ENCODE data around the gene SCGB1C2.

Gene SCGB1C2

DNA sequence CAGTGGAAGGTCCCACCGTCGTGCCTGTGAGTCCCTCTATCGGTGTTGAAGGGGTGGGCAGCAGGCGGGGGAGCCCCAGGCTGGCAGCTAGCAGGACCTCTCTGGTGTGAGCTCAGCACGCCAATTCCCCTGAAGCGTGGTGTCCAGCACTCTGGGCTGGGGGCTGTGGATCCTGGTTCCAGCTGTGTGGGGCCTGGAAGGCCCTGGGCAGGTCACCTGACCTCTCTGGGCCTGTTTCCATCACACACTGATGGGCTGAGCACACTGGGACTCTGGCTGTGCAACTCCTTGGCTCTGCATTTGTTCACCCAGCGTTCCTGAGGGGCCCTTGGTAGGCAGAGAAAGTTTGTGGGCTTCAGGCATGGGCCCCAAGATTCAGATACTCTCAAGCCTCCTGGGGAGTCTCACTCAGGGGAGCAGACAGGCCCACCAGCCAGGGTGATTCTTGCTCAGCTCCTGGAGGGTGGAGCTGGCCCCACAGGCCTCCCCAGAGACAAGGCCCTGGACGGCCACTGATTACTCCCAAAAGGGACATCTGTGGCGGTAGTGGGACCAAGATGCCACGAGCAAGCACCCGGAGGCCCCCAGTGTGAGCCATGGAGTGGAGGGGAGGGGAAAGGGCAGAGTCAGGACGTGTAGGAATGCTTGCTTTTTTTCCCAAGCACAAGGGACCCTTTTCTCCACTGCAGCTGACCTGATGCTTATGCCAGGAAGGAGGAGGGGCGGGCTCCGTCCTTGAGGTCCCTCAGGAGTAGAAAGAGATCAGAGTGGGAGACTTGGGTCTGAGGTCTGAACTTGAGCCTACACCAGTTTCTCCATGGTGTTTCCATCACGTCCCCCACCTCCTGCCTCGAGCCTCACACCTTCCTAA, 8.5 kb downstream of the SCGB1C2 start:
- no peaks in the 10 kb centered on the region for H3K9me3 Mint-ChIP-seq
- H3K4me1 Mint-ChIP-seq (ENCODE audit: low read depth) = peaks cover 2% of the 10 kb centered on the region
- H3K4me3 Mint-ChIP-seq = no peak overlapping the region
- no peaks in the 10 kb centered on the region for H3K27me3 Mint-ChIP-seq (ENCODE audit: low read depth)
- no peaks in the 10 kb centered on the region for H3K36me3 Mint-ChIP-seq (ENCODE audit: low read depth)
- H3K27ac Mint-ChIP-seq = no peak overlapping the region

- no peaks in the 10 kb centered on the region for H3K36me3 Mint-ChIP-seq (ENCODE audit: low read depth)
- no peaks in the 10 kb centered on the region for H3K27me3 Mint-ChIP-seq (ENCODE audit: low read depth)
- H3K9me3 Mint-ChIP-seq = no peaks in the 10 kb centered on the region
- peaks cover 2% of the 10 kb centered on the region for H3K4me1 Mint-ChIP-seq (ENCODE audit: low read depth)
- H3K4me3 Mint-ChIP-seq = no peak overlapping the region
- no peak overlapping the region for H3K27ac Mint-ChIP-seq
Observed at GRCh38 chr17:146546-146945, 9.2 kb downstream of the SCGB1C2 start.

DNA sequence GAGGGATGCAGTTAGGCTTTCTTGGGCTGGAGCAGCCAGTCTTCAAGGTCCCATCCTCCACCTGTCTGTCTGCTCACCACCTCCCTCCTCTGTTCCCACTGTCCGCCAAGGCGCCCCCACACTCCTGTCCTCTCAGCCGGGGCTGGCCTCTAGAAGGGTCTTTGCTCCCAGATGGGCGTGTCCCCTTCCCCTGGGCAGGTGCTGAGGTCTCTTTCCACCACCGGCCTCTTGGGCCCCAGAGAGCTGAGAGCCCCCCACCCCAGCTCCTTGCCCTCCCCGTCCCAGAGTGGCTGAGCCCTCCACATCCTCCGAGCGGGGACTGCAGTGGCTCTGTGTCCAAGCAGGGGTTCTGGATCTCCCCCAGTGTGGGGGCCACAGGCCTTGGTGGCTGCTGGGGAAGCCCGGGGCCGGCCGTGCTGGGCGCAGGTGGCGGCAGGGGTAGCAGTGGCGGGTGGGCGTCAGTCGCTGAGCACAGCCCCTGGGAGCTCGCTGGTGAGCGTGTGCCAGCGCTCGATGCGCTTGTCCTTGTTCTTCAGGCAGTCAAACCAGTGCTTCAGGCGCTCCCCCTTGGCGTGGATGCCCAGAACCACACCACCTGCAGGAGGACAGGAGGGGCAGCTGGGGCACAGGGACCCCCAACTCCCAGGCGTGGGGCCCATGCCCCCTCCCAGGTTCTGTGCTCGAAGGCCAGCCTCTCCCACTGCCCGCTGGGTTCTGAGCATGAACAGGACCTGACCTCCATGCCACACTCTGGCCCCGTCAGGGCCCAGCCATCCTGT, 9.8 kb downstream of the SCGB1C2 start:
- H3K27ac Mint-ChIP-seq = no peak overlapping the region

GRCh38 chr17:147796-148740, 10.7 kb downstream of the SCGB1C2 start:
- H3K36me3 Mint-ChIP-seq (ENCODE audit: low read depth) = no peaks in the 10 kb centered on the region
- no peaks in the 10 kb centered on the region for H3K9me3 Mint-ChIP-seq
- no peak overlapping the region for H3K27ac Mint-ChIP-seq
- no peaks in the 10 kb centered on the region for H3K27me3 Mint-ChIP-seq (ENCODE audit: low read depth)
- no peak overlapping the region for H3K4me3 Mint-ChIP-seq
- peaks cover 2% of the 10 kb centered on the region for H3K4me1 Mint-ChIP-seq (ENCODE audit: low read depth)

More for the DNA sequence above, 9.8 kb downstream of the SCGB1C2 start:
- Mint-ChIP-seq H3K27me3 (ENCODE audit: low read depth) (no peaks in the 10 kb centered on the region), H3K4me1 (ENCODE audit: low read depth) (peaks cover 2% of the 10 kb centered on the region), H3K9me3 (no peaks in the 10 kb centered on the region), H3K4me3 (no peak overlapping the region), H3K36me3 (ENCODE audit: low read depth) (no peaks in the 10 kb centered on the region)

- no peaks in the 10 kb centered on the region for H3K4me1 Mint-ChIP-seq (ENCODE audit: low read depth)
- no peaks in the 10 kb centered on the region for H3K36me3 Mint-ChIP-seq (ENCODE audit: low read depth)
- H3K27me3 Mint-ChIP-seq (ENCODE audit: low read depth) = no peaks in the 10 kb centered on the region
- H3K9me3 Mint-ChIP-seq = no peaks in the 10 kb centered on the region
- H3K4me3 Mint-ChIP-seq = no peak overlapping the region
- H3K27ac Mint-ChIP-seq = no peak overlapping the region
Observed at GRCh38 chr17:148757-149156, 11.4 kb downstream of the SCGB1C2 start.

DNA sequence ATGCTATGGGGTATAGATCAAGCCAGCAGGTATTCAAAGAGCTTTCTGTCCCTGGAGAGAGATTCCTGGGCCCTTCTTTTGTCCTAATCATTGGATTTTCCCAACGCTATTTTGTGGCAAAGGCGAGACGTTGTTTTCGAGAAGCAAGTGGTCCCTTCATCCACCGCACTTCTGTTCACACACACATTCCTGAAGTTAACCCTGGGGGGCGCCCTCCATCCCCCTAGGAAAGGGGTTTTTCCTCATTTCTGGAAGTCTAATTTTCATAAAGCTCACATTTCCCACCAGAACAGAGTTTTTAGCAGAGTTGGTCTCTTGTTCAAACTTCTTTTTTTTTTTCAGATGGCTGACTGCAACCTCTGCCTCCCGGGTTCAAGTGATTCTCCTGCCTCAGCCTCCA, 11.9 kb downstream of the SCGB1C2 start:
- Mint-ChIP-seq H3K9me3 (no peaks in the 10 kb centered on the region), H3K4me1 (ENCODE audit: low read depth) (no peaks in the 10 kb centered on the region), H3K27ac (no peak overlapping the region), H3K4me3 (no peak overlapping the region), H3K36me3 (ENCODE audit: low read depth) (no peaks in the 10 kb centered on the region), H3K27me3 (ENCODE audit: low read depth) (no peaks in the 10 kb centered on the region)

DNA sequence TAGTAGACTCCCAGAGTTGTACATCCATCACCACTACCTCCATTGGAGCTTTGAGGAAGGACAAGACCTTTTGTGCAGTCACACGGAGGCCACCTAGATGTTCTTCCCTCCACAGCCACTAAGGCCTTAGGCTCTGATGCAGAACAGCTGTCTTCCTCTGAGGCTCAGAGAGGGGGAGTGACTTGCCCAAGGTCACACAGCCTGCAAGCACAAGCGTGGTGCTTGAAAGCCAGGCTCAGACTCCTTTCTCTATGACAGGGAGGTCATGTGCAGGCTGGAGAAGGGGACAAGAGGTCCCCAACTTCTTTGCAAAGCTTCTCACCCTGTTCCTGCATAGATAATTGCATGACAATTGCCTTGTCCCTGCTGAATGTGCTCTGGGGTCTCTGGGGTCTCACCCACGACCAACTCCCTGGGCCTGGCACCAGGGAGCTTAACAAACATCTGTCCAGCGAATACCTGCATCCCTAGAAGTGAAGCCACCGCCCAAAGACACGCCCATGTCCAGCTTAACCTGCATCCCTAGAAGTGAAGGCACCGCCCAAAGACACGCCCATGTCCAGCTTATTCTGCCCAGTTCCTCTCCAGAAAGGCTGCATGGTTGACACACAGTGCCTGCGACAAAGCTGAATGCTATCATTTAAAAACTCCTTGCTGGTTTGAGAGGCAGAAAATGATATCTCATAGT, 12.7 kb downstream of the SCGB1C2 start:
- Mint-ChIP-seq H3K4me3 (no peak overlapping the region), H3K27me3 (ENCODE audit: low read depth) (no peaks in the 10 kb centered on the region), H3K4me1 (ENCODE audit: low read depth) (no peaks in the 10 kb centered on the region), H3K36me3 (ENCODE audit: low read depth) (no peaks in the 10 kb centered on the region), H3K9me3 (no peaks in the 10 kb centered on the region), H3K27ac (no peak overlapping the region)

- no peaks in the 10 kb centered on the region for H3K36me3 Mint-ChIP-seq (ENCODE audit: low read depth)
- H3K9me3 Mint-ChIP-seq = no peaks in the 10 kb centered on the region
- H3K27ac Mint-ChIP-seq = no peak overlapping the region
- no peaks in the 10 kb centered on the region for H3K4me1 Mint-ChIP-seq (ENCODE audit: low read depth)
- H3K27me3 Mint-ChIP-seq (ENCODE audit: low read depth) = no peaks in the 10 kb centered on the region
- H3K4me3 Mint-ChIP-seq = no peak overlapping the region
Observed at GRCh38 chr17:151004-151403, 13.6 kb downstream of the SCGB1C2 start.

DNA sequence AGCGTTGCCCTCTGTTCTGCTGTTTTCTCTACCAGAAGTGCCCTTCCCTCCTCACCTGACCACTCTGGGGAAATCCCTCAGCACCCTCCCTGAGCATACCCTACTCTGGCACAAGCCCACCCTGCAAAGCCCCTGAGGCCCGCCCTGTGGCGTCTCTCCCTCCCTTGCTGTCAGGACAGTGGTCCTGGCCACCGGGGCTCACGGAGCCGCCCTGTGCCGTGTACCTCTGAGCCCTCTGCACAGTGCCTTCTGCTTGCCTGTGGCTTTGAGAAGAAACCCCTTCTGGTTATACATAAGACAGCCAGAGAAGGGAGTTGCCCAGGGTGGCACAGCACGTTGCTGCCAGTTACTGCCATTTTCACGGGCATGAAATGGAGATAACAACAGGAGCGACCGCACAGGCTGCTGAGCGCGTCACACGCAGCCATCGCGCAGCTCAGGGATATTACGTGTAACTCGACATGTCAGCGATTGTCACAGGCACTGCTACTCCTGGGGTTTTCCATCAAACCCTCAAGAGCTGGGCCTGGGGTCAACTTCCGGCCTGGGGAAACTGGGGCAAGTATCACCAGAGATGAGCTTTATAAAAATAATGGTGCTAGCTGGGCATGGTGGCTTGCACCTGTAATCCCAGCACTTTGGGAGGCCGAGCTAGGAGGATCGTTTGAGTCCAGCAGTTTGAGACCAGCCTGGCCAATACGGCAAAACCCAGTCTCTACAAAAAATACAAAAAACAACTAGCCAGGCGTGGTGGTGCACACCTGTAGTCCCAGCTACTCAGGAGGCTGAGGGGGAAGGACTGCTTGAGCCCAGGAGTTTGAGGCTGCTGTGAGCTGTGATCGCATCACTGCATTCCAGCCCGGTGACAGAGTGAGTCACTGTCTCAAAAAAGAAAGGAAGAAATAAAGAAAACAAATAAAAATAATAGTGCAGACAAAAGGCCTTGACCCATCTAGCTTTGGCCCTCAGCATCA, 14.8 kb downstream of the SCGB1C2 start:
- H3K27me3 Mint-ChIP-seq (ENCODE audit: low read depth) = no peaks in the 10 kb centered on the region
- H3K9me3 Mint-ChIP-seq = no peaks in the 10 kb centered on the region
- H3K4me1 Mint-ChIP-seq (ENCODE audit: low read depth) = no peaks in the 10 kb centered on the region
- no peaks in the 10 kb centered on the region for H3K36me3 Mint-ChIP-seq (ENCODE audit: low read depth)
- H3K4me3 Mint-ChIP-seq = no peak overlapping the region
- H3K27ac Mint-ChIP-seq = no peak overlapping the region

GRCh38 chr17:152860-153420, 15.6 kb downstream of the SCGB1C2 start:
- Mint-ChIP-seq H3K4me3 (no peak overlapping the region), H3K36me3 (ENCODE audit: low read depth) (no peaks in the 10 kb centered on the region), H3K9me3 (no peaks in the 10 kb centered on the region), H3K27me3 (ENCODE audit: low read depth) (no peaks in the 10 kb centered on the region), H3K4me1 (ENCODE audit: low read depth) (no peaks in the 10 kb centered on the region), H3K27ac (no peak overlapping the region)

DNA sequence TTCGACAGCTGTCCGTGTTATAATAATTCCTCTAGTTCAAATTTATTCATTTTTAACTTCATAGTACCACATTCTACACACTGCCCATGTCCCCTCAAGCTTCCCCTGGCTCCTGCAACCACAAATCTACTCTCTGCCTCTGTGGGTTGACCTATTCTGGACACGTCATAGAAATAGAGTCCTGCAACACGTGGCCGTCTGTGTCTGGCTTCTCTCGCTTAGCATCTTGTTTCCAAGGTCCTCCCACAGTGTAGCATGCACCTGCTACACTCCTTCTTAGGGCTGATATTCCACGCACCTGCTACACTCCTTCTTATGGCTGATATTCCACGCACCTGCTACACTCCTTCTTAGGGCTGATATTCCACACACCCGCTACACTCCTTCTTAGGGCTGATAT, 16.5 kb downstream of the SCGB1C2 start:
- no peaks in the 10 kb centered on the region for H3K4me1 Mint-ChIP-seq (ENCODE audit: low read depth)
- no peaks in the 10 kb centered on the region for H3K9me3 Mint-ChIP-seq
- H3K4me3 Mint-ChIP-seq = no peak overlapping the region
- no peaks in the 10 kb centered on the region for H3K36me3 Mint-ChIP-seq (ENCODE audit: low read depth)
- H3K27ac Mint-ChIP-seq = no peak overlapping the region
- no peaks in the 10 kb centered on the region for H3K27me3 Mint-ChIP-seq (ENCODE audit: low read depth)

GRCh38 chr17:155576-155975, 18.2 kb downstream of the SCGB1C2 start:
- no peaks in the 10 kb centered on the region for H3K4me1 Mint-ChIP-seq (ENCODE audit: low read depth)
- H3K4me3 Mint-ChIP-seq = no peak overlapping the region

More at GRCh38 chr17:155576-155975, 18.2 kb downstream of the SCGB1C2 start:
- H3K36me3 Mint-ChIP-seq (ENCODE audit: low read depth) = no peaks in the 10 kb centered on the region
- no peak overlapping the region for H3K27ac Mint-ChIP-seq
- H3K27me3 Mint-ChIP-seq (ENCODE audit: low read depth) = no peaks in the 10 kb centered on the region
- H3K9me3 Mint-ChIP-seq = no peaks in the 10 kb centered on the region
